Rectal smooth muscle tissue (tissue), 1 donor: ENCODE data around the gene IL18BP.

ENCODE experiments used
- H3K27ac ChIP-seq: one replicate; pipeline ENCODE4 v1.7.0; 2013; ENCODE audit warnings: low read depth, low read length, inconsistent platforms
- H3K27me3 ChIP-seq: one replicate; pipeline ENCODE4 v1.7.0; 2013; ENCODE audit warnings: low read length; ENCODE audit not compliant: control insufficient read depth, insufficient read depth
- H3K36me3 ChIP-seq: one replicate; pipeline ENCODE4 v1.7.0; 2013; ENCODE audit warnings: low read length; ENCODE audit not compliant: control insufficient read depth, insufficient read depth
- H3K4me1 ChIP-seq: one replicate; pipeline ENCODE4 v1.7.0; 2013; ENCODE audit warnings: low read length; ENCODE audit not compliant: control insufficient read depth, insufficient read depth
- H3K4me3 ChIP-seq: one replicate; pipeline ENCODE4 v1.7.0; 2013; ENCODE audit warnings: low read length
- H3K9ac ChIP-seq: one replicate; pipeline ENCODE4 v1.7.0; 2013; ENCODE audit warnings: low read length

Gene IL18BP

DNA sequence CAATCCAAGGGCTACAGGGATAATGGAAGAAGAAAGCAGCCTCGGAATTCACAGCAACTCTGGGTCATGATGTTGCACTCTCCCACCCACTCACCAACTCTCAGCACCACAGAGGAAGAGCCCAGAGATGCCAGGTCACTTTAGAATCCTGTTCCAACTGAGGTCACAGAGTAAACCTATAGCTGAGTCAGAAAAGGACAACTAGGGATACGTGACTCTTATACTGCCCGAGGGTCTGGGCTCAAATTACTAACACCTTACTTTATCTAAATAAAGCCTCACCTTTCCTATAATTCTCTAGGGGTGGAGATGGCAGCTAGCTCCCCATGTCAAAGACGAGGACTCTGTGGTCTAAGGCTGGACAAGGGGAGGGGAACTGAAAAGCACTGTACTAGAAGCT is 24.6 kb downstream of the IL18BP start:
- peaks cover 61% of the 10 kb centered on the region for H3K36me3 ChIP-seq
- no peak overlapping the region for H3K4me3 ChIP-seq
- H3K9ac ChIP-seq: no peak overlapping the region
- H3K27me3 ChIP-seq: no peaks in the 10 kb centered on the region
- peaks cover 11% of the 10 kb centered on the region for H3K4me1 ChIP-seq
- H3K27ac ChIP-seq: no peak overlapping the region

DNA sequence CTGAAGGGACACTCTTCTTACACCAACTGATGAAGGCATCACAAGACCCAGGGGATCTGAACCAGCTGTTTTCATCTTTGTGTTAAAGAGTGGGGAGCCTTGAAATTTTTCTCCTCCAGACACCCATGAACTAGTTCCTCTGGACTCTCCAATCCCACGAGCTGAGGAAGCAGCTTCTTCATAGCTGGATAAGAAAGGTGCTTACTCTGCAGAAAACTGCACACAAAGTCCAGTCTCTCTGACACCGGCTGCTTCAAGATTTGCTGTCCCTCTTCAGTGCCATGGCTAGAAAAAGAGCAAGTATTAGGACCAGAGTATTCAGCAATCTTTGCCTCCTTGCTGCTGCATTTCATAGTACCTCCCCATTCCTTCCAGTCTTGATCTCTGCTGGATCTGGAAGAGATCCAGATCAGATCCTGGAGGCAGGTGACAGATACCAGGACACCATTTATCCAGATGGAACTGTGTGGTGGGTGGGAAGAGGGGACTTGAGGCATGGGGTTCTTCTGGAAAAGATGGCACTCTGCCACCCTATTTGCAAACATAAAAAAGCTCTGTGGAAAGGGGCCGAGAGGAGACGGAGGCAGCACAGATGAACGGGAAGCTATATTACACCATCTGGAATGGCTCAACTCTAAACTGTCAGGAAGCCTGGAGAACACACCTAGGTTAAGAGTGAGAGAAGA is 25.5 kb downstream of the IL18BP start:
- Histone ChIP-seq H3K27ac (no peak overlapping the region), H3K4me1 (peaks cover 11% of the 10 kb centered on the region), H3K36me3 (peaks cover 61% of the 10 kb centered on the region), H3K4me3 (no peak overlapping the region), H3K27me3 (no peaks in the 10 kb centered on the region), H3K9ac (no peak overlapping the region)

DNA sequence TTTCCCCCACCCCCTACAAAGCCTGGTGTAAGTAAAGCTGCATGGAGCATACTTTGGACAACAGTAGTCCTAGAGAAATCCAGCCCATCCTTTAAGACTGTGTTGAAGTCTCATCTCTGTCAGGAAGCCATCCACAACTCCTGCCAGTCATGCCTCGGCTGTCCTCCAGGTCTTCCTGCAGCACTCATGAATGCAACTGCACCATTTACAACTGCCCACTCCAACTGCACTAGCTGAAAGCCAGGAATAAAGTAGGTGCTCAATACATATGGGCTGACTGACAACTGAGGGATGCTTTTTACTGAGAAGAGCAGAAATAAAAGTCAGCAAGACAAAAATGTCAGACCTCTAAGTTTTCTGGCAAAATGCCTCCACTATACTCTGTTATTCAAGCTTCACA is 27.4 kb downstream of the IL18BP start:
- Histone ChIP-seq H3K36me3 (peaks cover 50% of the 10 kb centered on the region), H3K4me1 (peaks cover 18% of the 10 kb centered on the region), H3K27me3 (no peaks in the 10 kb centered on the region), H3K4me3 (no peak overlapping the region), H3K27ac (no peak overlapping the region), H3K9ac (no peak overlapping the region)

DNA sequence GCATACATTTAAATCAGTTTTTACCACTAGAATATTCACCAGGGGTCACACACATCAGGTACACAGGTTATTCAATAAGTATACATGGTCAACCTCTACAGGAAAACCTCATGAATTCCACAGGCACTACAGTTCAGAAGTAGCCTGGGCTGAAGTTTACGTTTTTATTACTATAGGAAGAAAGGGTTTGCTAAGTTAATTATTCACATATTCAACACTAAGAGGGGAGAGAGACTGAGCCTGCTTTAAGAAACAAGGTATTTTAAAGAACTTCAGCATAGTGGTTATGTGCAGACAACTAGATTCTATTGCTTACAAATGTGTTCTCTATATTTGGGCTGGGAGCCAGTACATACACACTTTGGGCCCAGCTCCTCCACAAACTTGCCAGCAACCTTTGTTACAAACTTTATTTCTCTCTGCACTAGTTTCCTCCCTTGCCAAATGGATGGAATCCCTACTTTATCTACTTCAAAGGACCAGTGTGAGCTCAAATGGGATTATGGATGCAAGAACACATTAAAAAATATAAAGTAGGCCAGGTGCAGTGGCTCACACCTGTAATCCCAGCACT is 31.9 kb downstream of the IL18BP start:
- peaks cover 20% of the 10 kb centered on the region for H3K4me1 ChIP-seq
- no peak overlapping the region for H3K27ac ChIP-seq
- peaks cover 30% of the 10 kb centered on the region for H3K36me3 ChIP-seq
- no peaks in the 10 kb centered on the region for H3K27me3 ChIP-seq
- no peak overlapping the region for H3K9ac ChIP-seq
- no peak overlapping the region for H3K4me3 ChIP-seq

DNA sequence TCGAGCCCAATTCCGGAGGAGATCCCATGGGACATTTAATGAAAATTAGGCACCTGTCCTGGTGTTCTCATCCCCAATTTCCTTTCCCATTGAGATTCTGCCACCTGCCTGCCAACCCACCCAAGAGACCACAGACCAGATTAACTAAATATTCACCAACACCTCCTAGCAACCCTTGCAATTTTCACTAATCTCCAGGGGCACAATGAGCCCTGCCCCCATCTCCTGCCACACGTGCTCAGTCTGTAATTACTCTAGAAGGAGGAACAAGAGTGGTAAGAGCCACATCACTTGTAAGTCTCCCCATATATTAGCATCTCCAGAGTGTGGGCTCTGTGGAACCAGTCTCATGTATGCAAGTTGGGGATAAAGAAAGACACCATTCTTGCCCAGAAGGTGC is 38.0 kb downstream of the IL18BP start:
- H3K4me1 ChIP-seq: peaks cover 28% of the 10 kb centered on the region
- no peak overlapping the region for H3K9ac ChIP-seq
- no peak overlapping the region for H3K4me3 ChIP-seq
- H3K27me3 ChIP-seq: no peaks in the 10 kb centered on the region
- no peak overlapping the region for H3K27ac ChIP-seq
- H3K36me3 ChIP-seq: peaks cover 3% of the 10 kb centered on the region

DNA sequence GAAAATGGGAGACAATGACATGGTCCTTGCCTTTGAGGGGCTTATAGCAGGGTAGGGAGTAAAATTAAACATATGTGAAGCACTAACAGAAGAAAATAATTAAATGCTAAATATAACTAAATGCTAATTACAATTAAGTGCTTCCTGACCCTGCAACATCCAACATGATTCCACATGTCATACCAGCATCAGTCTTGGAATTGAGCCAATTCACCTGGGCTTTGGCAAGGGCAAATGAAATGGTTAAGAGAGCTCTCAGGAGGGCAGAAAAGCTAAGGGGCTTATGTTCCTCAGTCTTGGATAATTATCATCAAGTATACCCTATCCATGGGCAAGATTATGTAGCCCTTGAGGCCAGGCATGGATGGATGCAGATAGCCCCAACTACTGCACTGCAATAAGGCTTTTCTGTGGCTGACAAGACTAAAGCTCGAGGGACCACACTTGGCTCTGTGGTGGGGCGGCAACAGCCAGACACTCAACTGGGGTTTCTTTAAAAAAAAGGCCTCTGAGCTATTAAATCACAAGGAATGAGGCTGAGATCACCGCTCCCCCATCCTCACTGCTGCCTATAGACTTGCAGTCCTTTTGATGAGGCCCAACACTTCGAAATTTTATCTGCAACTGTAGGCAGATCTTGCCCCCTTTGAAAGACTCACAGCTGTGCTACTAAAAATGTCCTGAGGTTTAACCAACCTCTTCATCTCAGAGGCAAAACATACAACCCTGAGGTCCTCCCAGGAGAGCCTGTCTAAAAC is 39.0 kb downstream of the IL18BP start:
- Histone ChIP-seq H3K4me1 (peaks cover 35% of the 10 kb centered on the region), H3K36me3 (peaks cover 3% of the 10 kb centered on the region), H3K4me3 (peak overlapping the region; percentile 42), H3K27me3 (no peaks in the 10 kb centered on the region), H3K9ac (no peak overlapping the region), H3K27ac (peak overlapping the region; percentile 99)

DNA sequence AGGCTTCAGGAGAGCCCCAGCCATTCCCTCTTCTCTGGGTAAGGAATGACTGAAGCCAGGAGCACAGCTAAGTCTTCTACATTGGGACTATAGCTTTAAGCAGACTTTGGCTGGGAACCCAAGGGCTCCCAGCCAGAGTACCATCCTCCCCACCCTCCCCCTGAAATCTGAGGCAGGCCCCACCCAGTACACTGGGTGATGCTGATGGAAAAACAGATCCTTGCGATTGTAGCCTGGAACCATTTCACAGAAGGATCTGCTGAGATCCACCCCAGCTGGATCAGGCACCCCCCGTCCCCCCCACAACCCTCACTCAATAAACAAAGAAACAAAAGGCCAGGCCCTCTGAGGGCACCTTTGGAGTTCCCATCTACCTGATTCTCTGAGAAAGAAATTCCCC is 39.8 kb downstream of the IL18BP start:
- Histone ChIP-seq H3K36me3 (peaks cover 3% of the 10 kb centered on the region), H3K27ac (peak overlapping the region; percentile 99), H3K27me3 (no peaks in the 10 kb centered on the region), H3K9ac (peak overlapping the region; percentile 19), H3K4me1 (peaks cover 38% of the 10 kb centered on the region), H3K4me3 (peak overlapping the region; percentile 76)

DNA sequence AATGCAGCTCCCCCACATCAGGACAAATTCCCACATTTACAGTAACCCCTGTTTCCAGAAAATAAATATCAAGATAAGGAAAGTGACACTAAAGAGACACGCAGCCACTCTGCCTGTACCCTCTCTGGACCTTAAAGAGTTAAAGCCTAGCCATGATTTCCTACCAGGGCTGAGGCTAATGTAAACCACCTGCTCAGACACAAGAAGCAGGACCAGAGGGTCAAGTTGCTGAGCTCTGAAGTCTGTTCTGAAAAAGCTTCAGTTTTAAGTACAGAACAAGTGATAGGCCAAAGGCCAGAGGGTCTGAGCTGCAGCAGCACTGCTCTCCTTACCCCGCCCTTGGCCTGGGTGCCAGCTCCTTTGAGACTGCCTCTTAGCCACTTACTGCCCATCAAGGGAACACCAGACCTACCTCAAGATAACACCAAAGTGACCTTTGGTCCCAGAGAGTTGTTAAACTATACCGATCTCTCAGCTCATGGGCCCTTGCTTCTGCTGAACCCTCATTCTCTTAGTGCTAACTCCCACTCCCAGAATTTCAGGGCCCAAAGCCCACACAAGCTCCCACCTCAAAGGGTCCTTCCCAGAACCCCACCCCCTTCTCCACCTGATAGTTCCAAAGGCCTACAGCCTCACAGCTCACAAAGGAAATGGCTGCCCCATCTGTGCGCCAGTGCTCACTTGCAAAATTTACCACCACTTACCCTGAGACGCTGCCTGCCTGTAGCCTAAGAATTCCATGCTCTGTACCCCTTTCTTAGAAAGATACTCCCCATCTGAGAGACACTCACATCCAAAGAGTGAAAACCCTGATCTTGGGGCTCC is 40.5 kb downstream of the IL18BP start:
- Histone ChIP-seq H3K27me3 (no peaks in the 10 kb centered on the region), H3K27ac (peak overlapping the region; percentile 99), H3K4me1 (peaks cover 43% of the 10 kb centered on the region), H3K9ac (peak overlapping the region; percentile 39), H3K36me3 (peaks cover 3% of the 10 kb centered on the region), H3K4me3 (peak overlapping the region; percentile 76)

DNA sequence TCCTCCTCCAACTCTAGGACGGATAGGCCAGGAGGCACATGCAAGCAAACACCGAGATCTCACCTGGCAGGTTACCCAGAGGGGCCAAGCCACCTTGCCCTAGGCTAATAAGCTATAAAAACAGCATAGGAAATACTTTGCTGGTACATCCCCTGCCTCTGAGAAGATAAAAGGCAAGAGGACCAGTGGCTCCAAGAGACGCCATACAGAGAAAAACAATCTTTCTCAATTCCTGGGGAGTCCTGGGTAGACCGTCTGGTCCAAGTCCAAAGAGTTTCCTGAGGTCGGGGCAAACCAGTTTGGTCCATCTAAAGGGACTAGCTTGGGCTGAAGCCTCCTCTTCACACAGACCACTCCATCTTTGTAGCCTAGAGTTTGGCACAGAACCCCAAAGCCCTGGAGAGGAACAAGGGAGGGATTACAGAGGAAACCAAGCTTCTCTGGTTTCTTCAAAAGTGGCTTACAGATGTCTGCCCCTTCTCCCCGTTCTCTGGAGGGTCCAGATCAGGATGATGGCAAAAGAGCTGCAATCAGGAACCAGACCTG is 41.2 kb downstream of the IL18BP start:
- Histone ChIP-seq H3K9ac (peak overlapping the region; percentile 39), H3K36me3 (peaks cover 1% of the 10 kb centered on the region), H3K27me3 (no peaks in the 10 kb centered on the region), H3K27ac (peak overlapping the region; percentile 99), H3K4me1 (peaks cover 43% of the 10 kb centered on the region), H3K4me3 (peak overlapping the region; percentile 76)

DNA sequence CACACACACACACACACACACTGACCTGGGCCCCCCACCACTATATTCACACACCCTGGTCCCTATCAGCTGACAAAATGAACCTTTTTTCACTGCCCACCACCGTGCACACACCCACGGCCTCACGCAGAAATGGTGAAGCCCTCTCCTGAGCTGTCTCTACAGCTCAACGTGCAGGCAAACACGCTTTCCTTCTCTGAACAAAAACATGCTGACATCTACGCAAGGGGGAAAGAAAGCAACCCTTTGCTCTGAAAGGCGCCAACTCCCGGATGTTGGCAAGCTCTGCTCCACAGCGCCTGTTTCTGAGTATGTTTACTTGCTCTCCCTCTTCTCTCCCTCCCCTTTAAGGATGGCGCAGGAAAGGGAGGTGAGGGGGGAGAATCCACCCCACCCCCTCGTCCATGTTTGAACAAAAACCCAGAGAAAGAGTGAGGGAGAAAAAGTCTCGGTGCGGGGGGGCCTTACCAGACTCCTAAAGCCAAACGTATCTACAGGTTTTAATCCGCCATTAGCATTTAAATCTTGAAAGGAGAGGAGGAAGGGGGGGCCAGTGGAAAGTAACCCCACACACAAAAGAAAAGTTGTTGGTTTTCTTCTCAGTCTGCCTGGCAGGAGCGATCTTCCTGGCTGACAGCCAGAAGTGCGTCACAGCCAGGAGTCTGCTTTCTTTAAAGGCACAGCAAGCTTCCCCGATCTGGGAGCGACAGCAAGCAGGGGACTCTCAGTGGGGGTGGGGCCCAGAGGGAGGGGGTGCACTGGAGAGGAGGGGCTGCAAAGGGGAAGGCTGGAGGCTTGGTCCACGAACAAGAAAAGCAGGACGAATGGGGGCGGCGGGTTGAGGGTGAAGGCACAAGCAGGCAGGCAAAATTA is 42.0 kb downstream of the IL18BP start:
- no peaks in the 10 kb centered on the region for H3K27me3 ChIP-seq
- H3K27ac ChIP-seq: peak overlapping the region; percentile 99
- H3K4me1 ChIP-seq: peaks cover 44% of the 10 kb centered on the region
- H3K36me3 ChIP-seq: no peaks in the 10 kb centered on the region
- peak overlapping the region; percentile 76 for H3K4me3 ChIP-seq
- H3K9ac ChIP-seq: peak overlapping the region; percentile 83

DNA sequence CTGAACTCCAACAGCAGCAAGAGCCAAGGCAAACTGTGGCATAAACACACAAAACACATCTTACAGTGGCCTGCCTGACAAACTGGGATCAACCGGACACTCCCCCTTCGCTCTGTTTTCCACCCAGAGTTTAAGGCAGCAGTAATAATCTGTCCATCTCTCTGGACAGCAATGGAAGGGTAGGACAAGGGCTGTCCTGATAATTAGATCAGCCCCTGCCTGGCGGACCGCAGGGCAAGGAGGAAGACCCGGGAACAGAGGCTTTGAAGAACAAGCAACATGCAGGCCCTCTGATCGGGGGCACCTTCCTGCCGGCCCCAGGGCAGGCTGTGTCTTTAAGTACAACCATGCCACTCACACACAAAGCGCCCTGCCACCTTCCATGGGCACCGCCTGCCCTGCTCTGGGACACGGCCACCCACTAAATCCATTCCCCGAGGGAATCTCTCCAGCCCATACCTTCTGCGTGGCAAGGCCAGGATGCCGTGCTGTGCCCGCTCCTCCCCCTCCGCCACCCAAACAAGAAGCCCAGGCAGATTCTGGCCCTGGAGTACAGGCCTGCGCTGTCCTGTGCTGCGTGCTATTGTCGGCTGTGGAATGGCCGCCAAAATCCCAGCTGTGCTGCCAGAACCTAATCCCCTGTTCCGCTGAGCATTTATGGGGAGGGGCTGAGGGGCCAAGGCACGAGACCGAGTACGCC is 42.8 kb downstream of the IL18BP start:
- H3K4me1 ChIP-seq: peaks cover 42% of the 10 kb centered on the region

More for the DNA sequence above, 42.8 kb downstream of the IL18BP start:
- H3K27ac ChIP-seq: peak overlapping the region; percentile 99
- H3K27me3 ChIP-seq: no peaks in the 10 kb centered on the region
- H3K36me3 ChIP-seq: no peaks in the 10 kb centered on the region
- H3K4me3 ChIP-seq: peak overlapping the region; percentile 76
- H3K9ac ChIP-seq: peak overlapping the region; percentile 83
